Muscle of leg (tissue), 11 donors: ENCODE data around the gene GGT1. TPM values are rescaled to one million over a fixed set of nuclear protein-coding genes. Genes with fewer than 3 reads are reported as not detected.
"Not testable (repeated sequence)": the region's sequence is repeated elsewhere in the genome, so short reads cannot be mapped to it uniquely, and the experiment has no call there.

Experiments used
- DNase-seq: peaks from one replicate; pipeline ENCODE4 v3.0.0; 2013
- H3K27ac ChIP-seq: one replicate; pipeline ENCODE4 v1.5.1; 2013; ENCODE audit warnings: mild to moderate bottlenecking, low read length, control low read depth
- H3K27me3 ChIP-seq: one replicate; pipeline ENCODE4 v1.6.1; 2013; ENCODE audit warnings: low read length; ENCODE audit not compliant: control insufficient read depth, insufficient read depth
- H3K36me3 ChIP-seq: one replicate; pipeline ENCODE4 v1.6.1; 2013; ENCODE audit warnings: low read length; ENCODE audit not compliant: control insufficient read depth, insufficient read depth
- H3K4me1 ChIP-seq: one replicate; pipeline ENCODE4 v1.6.1; 2013; ENCODE audit warnings: low read length; ENCODE audit not compliant: control insufficient read depth, insufficient read depth
- H3K4me3 ChIP-seq: one replicate; pipeline ENCODE4 v1.5.1; 2013; ENCODE audit warnings: low read length, control low read depth
- H3K9me3 ChIP-seq: replicated peaks from 2 replicates; pipeline ENCODE4 v1.6.1; 2013; ENCODE audit warnings: low read depth, low read length; ENCODE audit not compliant: control insufficient read depth
- WGBS: methylation state at CpG from one replicate; pipeline ENCODE4 v1.1.5; 2013; ENCODE audit warnings: missing lambda C conversion rate; ENCODE audit not compliant: insufficient coverage; 5-methylcytosine and 5-hydroxymethylcytosine counted together
- polyA plus RNA-seq, 8 donors: library from polyadenylated mRNA; unstranded; fragments of 120-200 nt; gene quantifications; one replicate each; pipeline versions ENCODE4 v1.2.1 to v1.2.3, GENCODE V29; 2013; ENCODE audit warnings: inconsistent platforms in 1 of 8, low replicate concordance in 1 of 8; ENCODE audit not compliant: insufficient read length in 8 of 8, insufficient read depth in 1 of 8
- total RNA-seq: library from RNA; stranded (reverse); fragments of 120-200 nt; gene quantifications from one replicate; pipeline ENCODE4 v1.2.4, GENCODE V29; 2013

The GGT1 gene
- total and polyA plus RNA-seq, 9 donors: 2.3 to 7.8 (median 2.8) TPM

GRCh38 chr22:24599958-24600715 is 2.9 kb upstream of the GGT1 start:
- H3K9me3 ChIP-seq, H3K36me3 ChIP-seq, H3K27ac ChIP-seq, H3K4me3 ChIP-seq, H3K27me3 ChIP-seq, H3K4me1 ChIP-seq, DNase-seq: not testable (repeated sequence)
- no CpG with 5 or more reads among the region's 3 CpGs for WGBS

GRCh38 chr22:24601217-24602104 is 1.5 kb upstream of the GGT1 start:
- Histone ChIP-seq H3K4me1 (peaks cover 4% of the 10 kb centered on the region), H3K27ac (no peak overlapping the region), H3K36me3 (no peaks in the 10 kb centered on the region), H3K27me3 (no peaks in the 10 kb centered on the region), H3K9me3 (no peaks in the 10 kb centered on the region), H3K4me3 (no peak overlapping the region)
- no peak for DNase-seq
- 76% methylated on average over 8 of the region's 12 CpGs for WGBS

- H3K27me3 ChIP-seq, H3K4me1 ChIP-seq, H3K9me3 ChIP-seq, H3K27ac ChIP-seq, H3K4me3 ChIP-seq, H3K36me3 ChIP-seq, DNase-seq: not testable (repeated sequence)
- WGBS: 84% methylated on average over 5 of the region's 11 CpGs
These were observed 766 bp upstream of the GGT1 start for GRCh38 chr22:24602105-24602749.

GRCh38 chr22:24603770-24604629 is 1.0 kb downstream of the GGT1 start:
- 9% methylated on average over 4 of the region's 18 CpGs for WGBS
- not testable (repeated sequence) for H3K27ac ChIP-seq, H3K27me3 ChIP-seq, H3K36me3 ChIP-seq, H3K9me3 ChIP-seq, DNase-seq, H3K4me3 ChIP-seq, H3K4me1 ChIP-seq

- WGBS: 78% methylated on average over 1 of the region's 2 CpGs
These were observed 3.3 kb downstream of the GGT1 start for GRCh38 chr22:24606340-24606739.

GRCh38 chr22:24607429-24607983 is 4.5 kb downstream of the GGT1 start:
- H3K4me1 ChIP-seq, H3K9me3 ChIP-seq, H3K27ac ChIP-seq, DNase-seq, H3K27me3 ChIP-seq, H3K36me3 ChIP-seq, H3K4me3 ChIP-seq: not testable (repeated sequence)
- 62% methylated on average over 16 of the region's 18 CpGs for WGBS

More at GRCh38 chr22:24606340-24606739, 3.3 kb downstream of the GGT1 start:
- DNase-seq, H3K27ac ChIP-seq, H3K4me3 ChIP-seq, H3K27me3 ChIP-seq, H3K36me3 ChIP-seq, H3K4me1 ChIP-seq, H3K9me3 ChIP-seq: not testable (repeated sequence)

- H3K4me1 ChIP-seq, H3K27ac ChIP-seq, H3K36me3 ChIP-seq, H3K9me3 ChIP-seq, H3K4me3 ChIP-seq, DNase-seq, H3K27me3 ChIP-seq: not testable (repeated sequence)
- WGBS: 100% methylated on average over 2 of the region's 6 CpGs
These were observed 5.3 kb downstream of the GGT1 start for GRCh38 chr22:24608327-24608726.

GRCh38 chr22:24609888-24610287 is 6.9 kb downstream of the GGT1 start:
- not testable (repeated sequence) for H3K36me3 ChIP-seq, H3K9me3 ChIP-seq, H3K27ac ChIP-seq, H3K27me3 ChIP-seq, H3K4me3 ChIP-seq, H3K4me1 ChIP-seq, DNase-seq
- 100% methylated on average over 1 of the region's 3 CpGs for WGBS

GRCh38 chr22:24614794-24615193 is 11.8 kb downstream of the GGT1 start:
- WGBS: 55% methylated on average over 7 of the region's 15 CpGs
- DNase-seq, H3K4me1 ChIP-seq: not testable (repeated sequence)

More at GRCh38 chr22:24614794-24615193, 11.8 kb downstream of the GGT1 start:
- not testable (repeated sequence) for H3K4me3 ChIP-seq, H3K36me3 ChIP-seq, H3K9me3 ChIP-seq, H3K27me3 ChIP-seq, H3K27ac ChIP-seq
